ENCODE results near the gene TTLL12.

The TTLL12 gene

GRCh38 chr22:43199541-43199940 lies 12.6 kb upstream of the TTLL12 start:
- Histone ChIP-seq H3K9me3 (ENCODE audit: control insufficient read depth, insufficient read depth, low read length) (no peaks in the 10 kb centered on the region), H3K9ac (ENCODE audit: low read depth, low read length) (no peak overlapping the region), H3K36me3 (ENCODE audit: insufficient read depth, low read length) (no peaks in the 10 kb centered on the region), H3K4me1 (ENCODE audit: insufficient read depth, low read length) (peaks cover 8% of the 10 kb centered on the region; the same call in 1 of the 2 replicates)

- H3K36me3 ChIP-seq (ENCODE audit: insufficient read depth, low read length): no peaks in the 10 kb centered on the region
- H3K9me3 ChIP-seq (ENCODE audit: control insufficient read depth, insufficient read depth, low read length): no peaks in the 10 kb centered on the region
- H3K9ac ChIP-seq (ENCODE audit: low read depth, low read length): no peak overlapping the region
Observed at GRCh38 chr22:43198936-43199335, 12.0 kb upstream of the TTLL12 start.

GRCh38 chr22:43198126-43198525 lies 11.2 kb upstream of the TTLL12 start:
- H3K9me3 ChIP-seq (ENCODE audit: control insufficient read depth, insufficient read depth, low read length): no peaks in the 10 kb centered on the region
- peaks cover 8% of the 10 kb centered on the region; the same call in 1 of the 2 replicates for H3K4me1 ChIP-seq (ENCODE audit: insufficient read depth, low read length)
- no peaks in the 10 kb centered on the region for H3K36me3 ChIP-seq (ENCODE audit: insufficient read depth, low read length)

More at GRCh38 chr22:43198936-43199335, 12.0 kb upstream of the TTLL12 start:
- peaks cover 8% of the 10 kb centered on the region; the same call in 1 of the 2 replicates for H3K4me1 ChIP-seq (ENCODE audit: insufficient read depth, low read length)

GRCh38 chr22:43197271-43197941 lies 10.5 kb upstream of the TTLL12 start:
- Histone ChIP-seq H3K9ac (ENCODE audit: low read depth, low read length) (no peak overlapping the region), H3K36me3 (ENCODE audit: insufficient read depth, low read length) (no peaks in the 10 kb centered on the region), H3K4me1 (ENCODE audit: insufficient read depth, low read length) (peaks cover 1% of the 10 kb centered on the region; the same call in 1 of the 2 replicates), H3K9me3 (ENCODE audit: control insufficient read depth, insufficient read depth, low read length) (no peaks in the 10 kb centered on the region)

More at GRCh38 chr22:43198126-43198525, 11.2 kb upstream of the TTLL12 start:
- no peak overlapping the region for H3K9ac ChIP-seq (ENCODE audit: low read depth, low read length)

- Histone ChIP-seq H3K9ac (ENCODE audit: low read depth, low read length) (no peak overlapping the region), H3K4me1 (ENCODE audit: insufficient read depth, low read length) (peaks cover 5% of the 10 kb centered on the region; the same call in 1 of the 2 replicates), H3K36me3 (ENCODE audit: insufficient read depth, low read length) (no peaks in the 10 kb centered on the region), H3K9me3 (ENCODE audit: control insufficient read depth, insufficient read depth, low read length) (no peaks in the 10 kb centered on the region)
Observed at GRCh38 chr22:43191831-43192230, 4.9 kb upstream of the TTLL12 start.

- no peak overlapping the region for H3K9ac ChIP-seq (ENCODE audit: low read depth, low read length)
- peaks cover 11% of the 10 kb centered on the region; the same call in 1 of the 2 replicates for H3K4me1 ChIP-seq (ENCODE audit: insufficient read depth, low read length)
- H3K9me3 ChIP-seq (ENCODE audit: control insufficient read depth, insufficient read depth, low read length): no peaks in the 10 kb centered on the region
- no peaks in the 10 kb centered on the region for H3K36me3 ChIP-seq (ENCODE audit: insufficient read depth, low read length)
Observed at GRCh38 chr22:43188829-43189545, 2.1 kb upstream of the TTLL12 start.

- Histone ChIP-seq H3K4me1 (ENCODE audit: insufficient read depth, low read length) (peaks cover 11% of the 10 kb centered on the region; the same call in 1 of the 2 replicates), H3K9me3 (ENCODE audit: control insufficient read depth, insufficient read depth, low read length) (no peaks in the 10 kb centered on the region), H3K9ac (ENCODE audit: low read depth, low read length) (peak overlapping the region; percentile 58), H3K36me3 (ENCODE audit: insufficient read depth, low read length) (no peaks in the 10 kb centered on the region)
Observed at GRCh38 chr22:43187171-43188099, 501 bp upstream of the TTLL12 start.

GRCh38 chr22:43185860-43186261 lies 1.1 kb downstream of the TTLL12 start:
- H3K9me3 ChIP-seq (ENCODE audit: control insufficient read depth, insufficient read depth, low read length): no peaks in the 10 kb centered on the region
- H3K9ac ChIP-seq (ENCODE audit: low read depth, low read length): peak overlapping the region; percentile 52
- peaks cover 3% of the 10 kb centered on the region; the same call in 1 of the 2 replicates for H3K36me3 ChIP-seq (ENCODE audit: insufficient read depth, low read length)
- H3K4me1 ChIP-seq (ENCODE audit: insufficient read depth, low read length): peaks cover 11% of the 10 kb centered on the region; the same call in 1 of the 2 replicates

GRCh38 chr22:43183496-43184277 lies 3.2 kb downstream of the TTLL12 start:
- Histone ChIP-seq H3K9ac (ENCODE audit: low read depth, low read length) (no peak overlapping the region), H3K4me1 (ENCODE audit: insufficient read depth, low read length) (peaks cover 7% of the 10 kb centered on the region; the same call in 1 of the 2 replicates), H3K36me3 (ENCODE audit: insufficient read depth, low read length) (peaks cover 5% of the 10 kb centered on the region), H3K9me3 (ENCODE audit: control insufficient read depth, insufficient read depth, low read length) (no peaks in the 10 kb centered on the region)

- no peaks in the 10 kb centered on the region for H3K9me3 ChIP-seq (ENCODE audit: control insufficient read depth, insufficient read depth, low read length)
- peaks cover 6% of the 10 kb centered on the region; the same call in 1 of the 2 replicates for H3K4me1 ChIP-seq (ENCODE audit: insufficient read depth, low read length)
- no peak overlapping the region for H3K9ac ChIP-seq (ENCODE audit: low read depth, low read length)
- H3K36me3 ChIP-seq (ENCODE audit: insufficient read depth, low read length): peaks cover 7% of the 10 kb centered on the region
Observed at GRCh38 chr22:43182726-43183125, 4.2 kb downstream of the TTLL12 start.

GRCh38 chr22:43182118-43182517 lies 4.8 kb downstream of the TTLL12 start:
- peaks cover 6% of the 10 kb centered on the region; the same call in 1 of the 2 replicates for H3K4me1 ChIP-seq (ENCODE audit: insufficient read depth, low read length)
- no peak overlapping the region for H3K9ac ChIP-seq (ENCODE audit: low read depth, low read length)
- no peaks in the 10 kb centered on the region for H3K9me3 ChIP-seq (ENCODE audit: control insufficient read depth, insufficient read depth, low read length)
- peaks cover 7% of the 10 kb centered on the region for H3K36me3 ChIP-seq (ENCODE audit: insufficient read depth, low read length)

- H3K9ac ChIP-seq (ENCODE audit: low read depth, low read length): no peak overlapping the region
- peaks cover 6% of the 10 kb centered on the region; the same call in 1 of the 2 replicates for H3K4me1 ChIP-seq (ENCODE audit: insufficient read depth, low read length)
- H3K36me3 ChIP-seq (ENCODE audit: insufficient read depth, low read length): peaks cover 7% of the 10 kb centered on the region
- no peaks in the 10 kb centered on the region for H3K9me3 ChIP-seq (ENCODE audit: control insufficient read depth, insufficient read depth, low read length)
Observed at GRCh38 chr22:43181321-43182076, 5.4 kb downstream of the TTLL12 start.

- no peak overlapping the region for H3K9ac ChIP-seq (ENCODE audit: low read depth, low read length)
- H3K36me3 ChIP-seq (ENCODE audit: insufficient read depth, low read length): peaks cover 7% of the 10 kb centered on the region
- no peaks in the 10 kb centered on the region for H3K9me3 ChIP-seq (ENCODE audit: control insufficient read depth, insufficient read depth, low read length)
- peaks cover 4% of the 10 kb centered on the region; the same call in 1 of the 2 replicates for H3K4me1 ChIP-seq (ENCODE audit: insufficient read depth, low read length)
Observed at GRCh38 chr22:43180670-43181069, 6.3 kb downstream of the TTLL12 start.

All from ES-I3 (cell line).